ENCODE measurements around the gene BFAR.

DNA sequence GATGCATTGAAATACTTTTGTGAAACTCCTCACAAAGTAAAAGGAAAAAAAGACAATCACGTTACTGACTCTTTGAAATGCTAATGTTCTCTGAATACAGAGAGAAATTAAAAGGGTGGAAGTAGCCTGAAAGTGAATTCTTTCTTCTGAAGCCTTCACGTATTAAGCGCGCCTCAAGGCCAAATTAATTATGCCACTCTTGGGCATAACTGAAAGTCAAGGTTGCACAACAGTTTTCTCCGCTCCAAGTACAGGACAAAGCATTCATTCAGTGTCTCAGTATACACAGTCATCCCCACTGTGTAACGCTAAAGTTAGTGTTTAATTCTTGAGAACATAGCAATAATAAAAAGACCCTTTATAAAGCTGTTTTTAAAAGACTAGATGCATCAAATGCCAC, 24.1 kb upstream of the BFAR start:
- TF ChIP-seq, protein P1, sequence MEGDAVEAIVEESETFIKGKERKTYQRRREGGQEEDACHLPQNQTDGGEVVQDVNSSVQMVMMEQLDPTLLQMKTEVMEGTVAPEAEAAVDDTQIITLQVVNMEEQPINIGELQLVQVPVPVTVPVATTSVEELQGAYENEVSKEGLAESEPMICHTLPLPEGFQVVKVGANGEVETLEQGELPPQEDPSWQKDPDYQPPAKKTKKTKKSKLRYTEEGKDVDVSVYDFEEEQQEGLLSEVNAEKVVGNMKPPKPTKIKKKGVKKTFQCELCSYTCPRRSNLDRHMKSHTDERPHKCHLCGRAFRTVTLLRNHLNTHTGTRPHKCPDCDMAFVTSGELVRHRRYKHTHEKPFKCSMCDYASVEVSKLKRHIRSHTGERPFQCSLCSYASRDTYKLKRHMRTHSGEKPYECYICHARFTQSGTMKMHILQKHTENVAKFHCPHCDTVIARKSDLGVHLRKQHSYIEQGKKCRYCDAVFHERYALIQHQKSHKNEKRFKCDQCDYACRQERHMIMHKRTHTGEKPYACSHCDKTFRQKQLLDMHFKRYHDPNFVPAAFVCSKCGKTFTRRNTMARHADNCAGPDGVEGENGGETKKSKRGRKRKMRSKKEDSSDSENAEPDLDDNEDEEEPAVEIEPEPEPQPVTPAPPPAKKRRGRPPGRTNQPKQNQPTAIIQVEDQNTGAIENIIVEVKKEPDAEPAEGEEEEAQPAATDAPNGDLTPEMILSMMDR (IDR thresholded peaks at IDR 0.05; ENCODE audit: insufficient read depth, low read length), result no peak
- TF ChIP-seq, protein P2, sequence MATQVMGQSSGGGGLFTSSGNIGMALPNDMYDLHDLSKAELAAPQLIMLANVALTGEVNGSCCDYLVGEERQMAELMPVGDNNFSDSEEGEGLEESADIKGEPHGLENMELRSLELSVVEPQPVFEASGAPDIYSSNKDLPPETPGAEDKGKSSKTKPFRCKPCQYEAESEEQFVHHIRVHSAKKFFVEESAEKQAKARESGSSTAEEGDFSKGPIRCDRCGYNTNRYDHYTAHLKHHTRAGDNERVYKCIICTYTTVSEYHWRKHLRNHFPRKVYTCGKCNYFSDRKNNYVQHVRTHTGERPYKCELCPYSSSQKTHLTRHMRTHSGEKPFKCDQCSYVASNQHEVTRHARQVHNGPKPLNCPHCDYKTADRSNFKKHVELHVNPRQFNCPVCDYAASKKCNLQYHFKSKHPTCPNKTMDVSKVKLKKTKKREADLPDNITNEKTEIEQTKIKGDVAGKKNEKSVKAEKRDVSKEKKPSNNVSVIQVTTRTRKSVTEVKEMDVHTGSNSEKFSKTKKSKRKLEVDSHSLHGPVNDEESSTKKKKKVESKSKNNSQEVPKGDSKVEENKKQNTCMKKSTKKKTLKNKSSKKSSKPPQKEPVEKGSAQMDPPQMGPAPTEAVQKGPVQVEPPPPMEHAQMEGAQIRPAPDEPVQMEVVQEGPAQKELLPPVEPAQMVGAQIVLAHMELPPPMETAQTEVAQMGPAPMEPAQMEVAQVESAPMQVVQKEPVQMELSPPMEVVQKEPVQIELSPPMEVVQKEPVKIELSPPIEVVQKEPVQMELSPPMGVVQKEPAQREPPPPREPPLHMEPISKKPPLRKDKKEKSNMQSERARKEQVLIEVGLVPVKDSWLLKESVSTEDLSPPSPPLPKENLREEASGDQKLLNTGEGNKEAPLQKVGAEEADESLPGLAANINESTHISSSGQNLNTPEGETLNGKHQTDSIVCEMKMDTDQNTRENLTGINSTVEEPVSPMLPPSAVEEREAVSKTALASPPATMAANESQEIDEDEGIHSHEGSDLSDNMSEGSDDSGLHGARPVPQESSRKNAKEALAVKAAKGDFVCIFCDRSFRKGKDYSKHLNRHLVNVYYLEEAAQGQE (IDR thresholded peaks at IDR 0.05; ENCODE audit: insufficient replicate concordance, low read depth), result no peak
- TF ChIP-seq POLR2AphosphoS5 (IDR thresholded peaks at IDR 0.05; ENCODE audit: low read depth) (no peak), SPI1 (IDR thresholded peaks at IDR 0.05; ENCODE audit: borderline replicate concordance, low read depth) (no peak), GABPA (IDR thresholded peaks at IDR 0.05; ENCODE audit: low read depth) (no peak)

All from HL-60 (cell line).